Measurements from ENCODE around the gene ACAD9. TPM values are rescaled to one million over a fixed set of nuclear protein-coding genes. Genes with fewer than 3 reads are reported as not detected.

Gene ACAD9
- total RNA-seq, 1 donor from 2014 or later: 32.4 TPM

- H3K27ac Mint-ChIP-seq (ENCODE audit: unreplicated experiment): no peak overlapping the region
- Histone ChIP-seq H3K4me3 (ENCODE audit: insufficient read depth, low read depth, low read length) (no peak overlapping the region), H3K4me1 (ENCODE audit: insufficient read depth, low read length) (peaks cover 6% of the 10 kb centered on the region), H3K27ac (ENCODE audit: low read depth, low read length) (no peak overlapping the region), H3K79me2 (ENCODE audit: insufficient read depth, low read length) (no peaks in the 10 kb centered on the region), H2AFZ (ENCODE audit: low read depth, low read length) (no peak overlapping the region), H3K9ac (ENCODE audit: low read length) (no peak overlapping the region), H3K9me3 (ENCODE audit: insufficient read depth, low read depth, low read length) (peaks cover 5% of the 10 kb centered on the region), H3K36me3 (ENCODE audit: insufficient read depth, low read length) (no peaks in the 10 kb centered on the region), H3K27me3 (ENCODE audit: insufficient read depth, low read length) (no peaks in the 10 kb centered on the region), H4K20me1 (ENCODE audit: insufficient read depth, low read length) (no peaks in the 10 kb centered on the region), H3K4me2 (ENCODE audit: low read length) (no peak overlapping the region)
- H3K27me3 Mint-ChIP-seq (ENCODE audit: low read depth, unreplicated experiment): peaks cover 8% of the 10 kb centered on the region
- H3K36me3 Mint-ChIP-seq (ENCODE audit: low read depth, unreplicated experiment): peaks cover 11% of the 10 kb centered on the region
- no peak for DNase-seq (ENCODE audit: low read depth)
- FAIRE-seq: no peak
- H3K4me3 Mint-ChIP-seq (ENCODE audit: unreplicated experiment): no peak overlapping the region
- H3K9me3 Mint-ChIP-seq (ENCODE audit: unreplicated experiment): peaks cover 11% of the 10 kb centered on the region
- peaks cover 3% of the 10 kb centered on the region for H3K4me1 Mint-ChIP-seq (ENCODE audit: low read depth, unreplicated experiment)
- no peak for TF ChIP-seq EZH2 (IDR thresholded peaks at IDR 0.05; ENCODE audit: insufficient read depth, low read length)
- TF ChIP-seq, protein P1, sequence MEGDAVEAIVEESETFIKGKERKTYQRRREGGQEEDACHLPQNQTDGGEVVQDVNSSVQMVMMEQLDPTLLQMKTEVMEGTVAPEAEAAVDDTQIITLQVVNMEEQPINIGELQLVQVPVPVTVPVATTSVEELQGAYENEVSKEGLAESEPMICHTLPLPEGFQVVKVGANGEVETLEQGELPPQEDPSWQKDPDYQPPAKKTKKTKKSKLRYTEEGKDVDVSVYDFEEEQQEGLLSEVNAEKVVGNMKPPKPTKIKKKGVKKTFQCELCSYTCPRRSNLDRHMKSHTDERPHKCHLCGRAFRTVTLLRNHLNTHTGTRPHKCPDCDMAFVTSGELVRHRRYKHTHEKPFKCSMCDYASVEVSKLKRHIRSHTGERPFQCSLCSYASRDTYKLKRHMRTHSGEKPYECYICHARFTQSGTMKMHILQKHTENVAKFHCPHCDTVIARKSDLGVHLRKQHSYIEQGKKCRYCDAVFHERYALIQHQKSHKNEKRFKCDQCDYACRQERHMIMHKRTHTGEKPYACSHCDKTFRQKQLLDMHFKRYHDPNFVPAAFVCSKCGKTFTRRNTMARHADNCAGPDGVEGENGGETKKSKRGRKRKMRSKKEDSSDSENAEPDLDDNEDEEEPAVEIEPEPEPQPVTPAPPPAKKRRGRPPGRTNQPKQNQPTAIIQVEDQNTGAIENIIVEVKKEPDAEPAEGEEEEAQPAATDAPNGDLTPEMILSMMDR (IDR thresholded peaks at IDR 0.05; ENCODE audit: insufficient read depth, low read depth, low read length): no peak
Observed at GRCh38 chr3:128849911-128850455, 29.4 kb upstream of the ACAD9 start.

GRCh38 chr3:128850544-128850943 is 28.9 kb upstream of the ACAD9 start:
- TF ChIP-seq, protein P1 (IDR thresholded peaks at IDR 0.05; ENCODE audit: insufficient read depth, low read depth, low read length): no peak
- no peak for TF ChIP-seq EZH2 (IDR thresholded peaks at IDR 0.05; ENCODE audit: insufficient read depth, low read length)
- H3K4me1 ChIP-seq (ENCODE audit: insufficient read depth, low read length): peaks cover 6% of the 10 kb centered on the region
- no peak overlapping the region for H3K4me3 ChIP-seq (ENCODE audit: insufficient read depth, low read depth, low read length)
- no peak overlapping the region for H2AFZ ChIP-seq (ENCODE audit: low read depth, low read length)
- H3K27me3 Mint-ChIP-seq (ENCODE audit: low read depth, unreplicated experiment): peaks cover 4% of the 10 kb centered on the region
- peaks cover 12% of the 10 kb centered on the region for H3K36me3 Mint-ChIP-seq (ENCODE audit: low read depth, unreplicated experiment)
- peaks cover 3% of the 10 kb centered on the region for H3K4me1 Mint-ChIP-seq (ENCODE audit: low read depth, unreplicated experiment)
- H3K27me3 ChIP-seq (ENCODE audit: insufficient read depth, low read length): no peaks in the 10 kb centered on the region
- H4K20me1 ChIP-seq (ENCODE audit: insufficient read depth, low read length): no peaks in the 10 kb centered on the region
- no peaks in the 10 kb centered on the region for H3K79me2 ChIP-seq (ENCODE audit: insufficient read depth, low read length)
- H3K27ac ChIP-seq (ENCODE audit: low read depth, low read length): no peak overlapping the region
- no peak overlapping the region for H3K9ac ChIP-seq (ENCODE audit: low read length)
- no peak overlapping the region for H3K27ac Mint-ChIP-seq (ENCODE audit: unreplicated experiment)
- peaks cover 5% of the 10 kb centered on the region for H3K9me3 ChIP-seq (ENCODE audit: insufficient read depth, low read depth, low read length)
- FAIRE-seq (no peak), DNase-seq (ENCODE audit: low read depth) (no peak)
- no peak overlapping the region for H3K4me3 Mint-ChIP-seq (ENCODE audit: unreplicated experiment)
- H3K9me3 Mint-ChIP-seq (ENCODE audit: unreplicated experiment): peaks cover 16% of the 10 kb centered on the region
- no peak overlapping the region for H3K4me2 ChIP-seq (ENCODE audit: low read length)
- H3K36me3 ChIP-seq (ENCODE audit: insufficient read depth, low read length): no peaks in the 10 kb centered on the region

GRCh38 chr3:128851601-128852000 is 27.8 kb upstream of the ACAD9 start:
- Histone ChIP-seq H4K20me1 (ENCODE audit: insufficient read depth, low read length) (no peaks in the 10 kb centered on the region), H3K9me3 (ENCODE audit: insufficient read depth, low read depth, low read length) (peaks cover 10% of the 10 kb centered on the region), H3K27ac (ENCODE audit: low read depth, low read length) (no peak overlapping the region), H3K27me3 (ENCODE audit: insufficient read depth, low read length) (no peaks in the 10 kb centered on the region), H3K4me3 (ENCODE audit: insufficient read depth, low read depth, low read length) (no peak overlapping the region), H2AFZ (ENCODE audit: low read depth, low read length) (no peak overlapping the region), H3K4me1 (ENCODE audit: insufficient read depth, low read length) (no peaks in the 10 kb centered on the region), H3K79me2 (ENCODE audit: insufficient read depth, low read length) (no peaks in the 10 kb centered on the region), H3K4me2 (ENCODE audit: low read length) (no peak overlapping the region), H3K36me3 (ENCODE audit: insufficient read depth, low read length) (no peaks in the 10 kb centered on the region), H3K9ac (ENCODE audit: low read length) (no peak overlapping the region)
- Mint-ChIP-seq H3K27ac (ENCODE audit: unreplicated experiment) (no peak overlapping the region), H3K4me3 (ENCODE audit: unreplicated experiment) (no peak overlapping the region), H3K27me3 (ENCODE audit: low read depth, unreplicated experiment) (peaks cover 4% of the 10 kb centered on the region), H3K36me3 (ENCODE audit: low read depth, unreplicated experiment) (peaks cover 14% of the 10 kb centered on the region), H3K9me3 (ENCODE audit: unreplicated experiment) (peaks cover 24% of the 10 kb centered on the region), H3K4me1 (ENCODE audit: low read depth, unreplicated experiment) (no peaks in the 10 kb centered on the region)
- no peak for FAIRE-seq
- TF ChIP-seq, protein P1 (IDR thresholded peaks at IDR 0.05; ENCODE audit: insufficient read depth, low read depth, low read length): no peak
- no peak for TF ChIP-seq EZH2 (IDR thresholded peaks at IDR 0.05; ENCODE audit: insufficient read depth, low read length)
- DNase-seq (ENCODE audit: low read depth): no peak
